ENCODE results near the gene KNDC1. TPM values are rescaled to one million over a fixed set of nuclear protein-coding genes. Genes with fewer than 3 reads are reported as not detected.

The KNDC1 gene
- total and polyA plus RNA-seq, 2 experiments from 2014 or later, result 1.8 to 16.0 TPM

- Mint-ChIP-seq H3K27ac (no peak overlapping the region), H3K4me3 (no peak overlapping the region), H3K27me3 (ENCODE audit: insufficient read depth, low read depth, poor library complexity) (peaks cover 7% of the 10 kb centered on the region), H3K4me1 (no peaks in the 10 kb centered on the region), H3K36me3 (ENCODE audit: low read depth) (peaks cover 24% of the 10 kb centered on the region), H3K9me3 (peaks cover 13% of the 10 kb centered on the region)
- Histone ChIP-seq H2AFZ (no peak overlapping the region), H3K36me3 (ENCODE audit: insufficient read depth) (no peaks in the 10 kb centered on the region), H3K4me3 (no peak overlapping the region), H3K4me1 (ENCODE audit: insufficient read depth) (no peaks in the 10 kb centered on the region), H4K20me1 (replicated peaks; ENCODE audit: insufficient read depth) (no peaks in the 10 kb centered on the region), H3K27me3 (ENCODE audit: insufficient read depth) (no peaks in the 10 kb centered on the region), H3K9me2 (ENCODE audit: insufficient read depth) (no peaks in the 10 kb centered on the region), H3F3A (replicated peaks; ENCODE audit: low read depth) (no peaks in the 10 kb centered on the region), H3K4me2 (no peak overlapping the region), H3K79me2 (replicated peaks; ENCODE audit: insufficient read depth) (no peaks in the 10 kb centered on the region), H3K27ac (ENCODE audit: low read depth) (no peak overlapping the region)
- DNase-seq (ENCODE audit: low spot score) (no peak), ATAC-seq (peak; percentile 18; the same call in 1 of the 3 replicates)
- TF ChIP-seq ZNF114 (CRISPR knock-in tag; IDR thresholded peaks at IDR 0.05) (no peak), ZNF331 (CRISPR knock-in tag; IDR thresholded peaks at IDR 0.05; ENCODE audit: low read depth) (no peak), ETS1 (IDR thresholded peaks at IDR 0.05) (no peak), ZNF462 (CRISPR knock-in tag; IDR thresholded peaks at IDR 0.05) (no peak), EZH2 (IDR thresholded peaks at IDR 0.05; ENCODE audit: low read depth, unreplicated experiment) (no peak), EZH2phosphoT487 (IDR thresholded peaks at IDR 0.05; ENCODE audit: unreplicated experiment) (no peak), STAT1 (IDR thresholded peaks at IDR 0.05; ENCODE audit: unreplicated experiment) (no peak), JUNB (IDR thresholded peaks at IDR 0.05; ENCODE audit: unreplicated experiment) (no peak)
Measured at GRCh38 chr10:133185916-133186315, 25.9 kb downstream of the KNDC1 start.

Measured in GM23338 (cell line).